HEK293 (cell line): Measurements from ENCODE around the gene AGAP1.

ENCODE experiments used
- GFI1B ChIP-seq: fragments of 450-650 bp; formaldehyde crosslinking; IDR thresholded peaks from 2 replicates; pipeline ENCODE4 v1.5.1; 2016; ENCODE audit warnings: missing biosample characterization, missing genetic modification characterization
- RBAK ChIP-seq: fragments of 450-650 bp; formaldehyde crosslinking; IDR thresholded peaks from 2 replicates; pipeline ENCODE4 v1.5.1; 2016; ENCODE audit warnings: missing biosample characterization, missing genetic modification characterization
- ZNF138 ChIP-seq: fragments of 450-650 bp; formaldehyde crosslinking; IDR thresholded peaks from 2 replicates; pipeline ENCODE4 v1.5.1; 2016; ENCODE audit warnings: missing biosample characterization, missing genetic modification characterization, borderline replicate concordance
- ZNF274 ChIP-seq, 2 experiments: fragments of 200-500 bp in 1 of 2; fragments of 450-650 bp in 1 of 2; sonication (Bioruptor generic) in 1 of 2; formaldehyde crosslinking in 1 of 2; IDR thresholded peaks; 2 replicates each; pipeline versions ENCODE4 v1.5.1 to v1.6.1; 2014 to 2016; ENCODE audit warnings: borderline replicate concordance in 1 of 2, inconsistent platforms in 1 of 2, low read length in 1 of 2, missing biosample characterization in 1 of 2, missing genetic modification characterization in 1 of 2
- ZNF423 ChIP-seq: fragments of 450-650 bp; formaldehyde crosslinking; IDR thresholded peaks from 2 replicates; pipeline ENCODE4 v1.5.1; 2016; ENCODE audit warnings: missing biosample characterization, missing genetic modification characterization
- ZNF521 ChIP-seq: fragments of 450-650 bp; formaldehyde crosslinking; IDR thresholded peaks from 2 replicates; pipeline ENCODE4 v1.5.1; 2017; ENCODE audit warnings: missing biosample characterization, mild to moderate bottlenecking, missing genetic modification characterization
- ZNF707 ChIP-seq: fragments of 450-650 bp; formaldehyde crosslinking; IDR thresholded peaks from 2 replicates; pipeline ENCODE4 v1.5.1; 2016; ENCODE audit warnings: missing biosample characterization, missing genetic modification characterization
- ZNF76 ChIP-seq: fragments of 450-650 bp; formaldehyde crosslinking; IDR thresholded peaks from 2 replicates; pipeline ENCODE4; 2016; ENCODE audit warnings: low read depth, missing biosample characterization, missing genetic modification characterization, borderline replicate concordance
- TF ChIP-seq, protein P1 (sequence below): fragments of 450-650 bp; formaldehyde crosslinking; IDR thresholded peaks from 2 replicates; pipeline ENCODE4 v1.5.1; 2016; ENCODE audit warnings: missing biosample characterization, missing genetic modification characterization

DNA sequence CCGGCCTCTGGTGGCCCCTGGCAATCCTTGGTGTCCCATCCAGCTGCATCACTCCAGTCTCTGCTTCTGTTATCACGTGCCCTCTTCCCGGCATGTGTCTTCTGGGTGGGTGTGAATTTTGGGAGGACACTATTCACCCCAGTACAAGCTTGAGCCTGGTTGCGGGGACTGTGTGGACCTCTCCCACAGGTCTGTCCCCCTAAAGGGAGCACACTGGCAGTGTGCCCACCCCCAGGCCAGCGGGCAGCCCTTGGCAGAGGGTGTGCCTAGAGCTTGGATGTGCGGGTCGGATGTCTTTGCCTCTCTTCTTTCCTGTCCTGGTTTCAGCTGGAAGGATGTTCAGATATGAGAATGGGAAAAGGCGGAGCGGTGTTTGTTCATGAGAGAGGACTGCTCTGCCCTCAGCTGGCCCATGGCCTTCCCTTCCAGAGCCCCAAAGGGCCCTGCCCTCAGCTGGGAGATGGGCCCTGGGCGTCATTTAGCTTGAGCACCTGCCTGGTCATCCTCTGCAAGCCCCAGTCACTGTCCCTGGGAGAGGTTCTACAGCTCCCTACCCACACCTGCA is 73.2 kb downstream of the AGAP1 start:
- TF ChIP-seq, protein P1, sequence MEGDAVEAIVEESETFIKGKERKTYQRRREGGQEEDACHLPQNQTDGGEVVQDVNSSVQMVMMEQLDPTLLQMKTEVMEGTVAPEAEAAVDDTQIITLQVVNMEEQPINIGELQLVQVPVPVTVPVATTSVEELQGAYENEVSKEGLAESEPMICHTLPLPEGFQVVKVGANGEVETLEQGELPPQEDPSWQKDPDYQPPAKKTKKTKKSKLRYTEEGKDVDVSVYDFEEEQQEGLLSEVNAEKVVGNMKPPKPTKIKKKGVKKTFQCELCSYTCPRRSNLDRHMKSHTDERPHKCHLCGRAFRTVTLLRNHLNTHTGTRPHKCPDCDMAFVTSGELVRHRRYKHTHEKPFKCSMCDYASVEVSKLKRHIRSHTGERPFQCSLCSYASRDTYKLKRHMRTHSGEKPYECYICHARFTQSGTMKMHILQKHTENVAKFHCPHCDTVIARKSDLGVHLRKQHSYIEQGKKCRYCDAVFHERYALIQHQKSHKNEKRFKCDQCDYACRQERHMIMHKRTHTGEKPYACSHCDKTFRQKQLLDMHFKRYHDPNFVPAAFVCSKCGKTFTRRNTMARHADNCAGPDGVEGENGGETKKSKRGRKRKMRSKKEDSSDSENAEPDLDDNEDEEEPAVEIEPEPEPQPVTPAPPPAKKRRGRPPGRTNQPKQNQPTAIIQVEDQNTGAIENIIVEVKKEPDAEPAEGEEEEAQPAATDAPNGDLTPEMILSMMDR (tag by site-specific recombination) = no peak
- no peak for TF ChIP-seq ZNF423 (tag by site-specific recombination)
- TF ChIP-seq ZNF707 (tag by site-specific recombination) = no peak
- no peak for TF ChIP-seq GFI1B
- TF ChIP-seq ZNF138 (tag by site-specific recombination) = no peak
- TF ChIP-seq ZNF274 (IDR thresholded peaks at IDR 0.05; ENCODE audit: low read length) = no peak
- TF ChIP-seq ZNF274 (tag by site-specific recombination; IDR thresholded peaks at IDR 0.05; ENCODE audit: borderline replicate concordance) = no peak
- no peak for TF ChIP-seq ZNF76 (tag by site-specific recombination)
- TF ChIP-seq RBAK = no peak
- no peak for TF ChIP-seq ZNF521 (tag by site-specific recombination)
